ENCODE measurements around the gene SLIT3.

DNA sequence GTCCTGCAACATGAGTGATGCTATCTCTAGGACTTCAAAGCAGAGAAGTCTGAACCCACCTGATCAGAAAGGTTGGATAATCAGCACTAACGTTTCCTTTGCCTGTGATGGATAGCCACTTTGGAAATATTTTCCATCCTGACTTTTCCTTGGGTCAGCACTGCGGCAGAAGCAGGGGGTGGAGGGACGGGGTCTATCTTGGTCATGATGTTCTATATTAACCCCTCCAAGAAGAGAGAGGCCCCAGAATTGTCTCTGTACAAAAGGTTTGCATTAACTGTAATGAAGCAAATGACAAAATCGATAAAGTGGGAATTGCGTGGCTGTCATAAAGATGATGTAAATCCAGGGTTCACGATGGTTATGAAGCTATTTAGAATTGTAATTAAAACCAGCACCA lies 441.9 kb downstream of the SLIT3 start:
- TF ChIP-seq, protein P1, sequence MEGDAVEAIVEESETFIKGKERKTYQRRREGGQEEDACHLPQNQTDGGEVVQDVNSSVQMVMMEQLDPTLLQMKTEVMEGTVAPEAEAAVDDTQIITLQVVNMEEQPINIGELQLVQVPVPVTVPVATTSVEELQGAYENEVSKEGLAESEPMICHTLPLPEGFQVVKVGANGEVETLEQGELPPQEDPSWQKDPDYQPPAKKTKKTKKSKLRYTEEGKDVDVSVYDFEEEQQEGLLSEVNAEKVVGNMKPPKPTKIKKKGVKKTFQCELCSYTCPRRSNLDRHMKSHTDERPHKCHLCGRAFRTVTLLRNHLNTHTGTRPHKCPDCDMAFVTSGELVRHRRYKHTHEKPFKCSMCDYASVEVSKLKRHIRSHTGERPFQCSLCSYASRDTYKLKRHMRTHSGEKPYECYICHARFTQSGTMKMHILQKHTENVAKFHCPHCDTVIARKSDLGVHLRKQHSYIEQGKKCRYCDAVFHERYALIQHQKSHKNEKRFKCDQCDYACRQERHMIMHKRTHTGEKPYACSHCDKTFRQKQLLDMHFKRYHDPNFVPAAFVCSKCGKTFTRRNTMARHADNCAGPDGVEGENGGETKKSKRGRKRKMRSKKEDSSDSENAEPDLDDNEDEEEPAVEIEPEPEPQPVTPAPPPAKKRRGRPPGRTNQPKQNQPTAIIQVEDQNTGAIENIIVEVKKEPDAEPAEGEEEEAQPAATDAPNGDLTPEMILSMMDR (IDR thresholded peaks at IDR 0.05; ENCODE audit: insufficient read depth, low read length): no peak
- TF ChIP-seq GABPA (IDR thresholded peaks at IDR 0.05; ENCODE audit: low read depth): no peak
